Mammary epithelial cell (primary cell): ENCODE measurements around the gene ENKD1.

Source experiments
- EZH2 ChIP-seq: IDR thresholded peaks from 2 replicates; pipeline ENCODE4 v1.6.1; 2012; ENCODE audit warnings: low read length, inconsistent platforms, borderline replicate concordance
- TF ChIP-seq, protein P1 (sequence below), 2 donors: IDR thresholded peaks in 1 of 2; conservative IDR thresholded peaks in 1 of 2; 2 replicates each; pipeline ENCODE4 v1.5.1; 2011 to 2012; ENCODE audit warnings: inconsistent platforms in 2 of 2, low read length in 2 of 2, mild to moderate bottlenecking in 2 of 2, control low read depth in 1 of 2, low read depth in 1 of 2; ENCODE audit not compliant: insufficient read depth in 1 of 2; ENCODE audit errors: extremely low read depth in 1 of 2

DNA sequence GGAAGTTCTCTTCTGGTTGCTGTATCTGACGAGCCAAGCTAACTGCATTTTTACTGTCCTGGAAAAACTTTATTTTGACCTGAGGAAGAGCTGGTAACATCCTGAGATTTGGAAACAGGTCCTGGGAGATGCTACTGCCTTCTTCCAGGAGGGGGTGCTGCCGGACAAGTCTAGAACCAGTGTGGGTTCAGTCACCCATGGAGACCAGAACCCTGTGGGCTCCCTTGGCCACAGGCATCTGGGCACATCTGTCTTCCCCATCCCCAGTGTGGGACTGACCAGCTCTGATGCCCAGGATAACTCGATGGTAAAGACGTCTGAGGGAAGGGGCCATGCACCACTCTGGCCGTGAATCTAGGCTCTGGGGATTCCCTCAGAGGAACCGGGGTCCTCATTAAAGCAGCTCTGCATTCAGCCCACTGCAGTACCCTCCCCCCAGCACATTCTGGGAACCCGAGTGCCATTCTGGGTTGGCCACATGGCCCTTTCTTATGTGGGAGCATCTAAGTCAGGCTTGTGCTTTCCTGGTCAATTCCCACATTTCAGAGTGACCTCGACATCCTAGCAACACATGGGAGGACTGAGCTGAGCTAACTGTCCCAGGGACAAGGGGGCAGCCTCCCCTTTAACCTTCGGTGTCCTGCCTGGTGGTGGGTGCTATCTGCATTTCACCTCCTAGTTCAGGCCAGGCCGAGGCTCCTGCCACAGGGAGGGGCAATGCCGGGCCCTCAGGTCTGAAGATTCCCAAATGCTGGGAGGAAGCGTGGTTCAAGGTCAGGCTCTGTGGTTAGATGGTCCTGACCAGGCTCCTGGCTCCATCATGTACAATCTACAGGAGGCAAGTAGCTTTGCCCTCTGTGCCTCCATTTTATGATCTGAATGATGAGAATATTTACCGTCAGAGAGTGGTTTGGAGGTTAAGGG, 6.5 kb upstream of the ENKD1 start:
- TF ChIP-seq, protein P1, sequence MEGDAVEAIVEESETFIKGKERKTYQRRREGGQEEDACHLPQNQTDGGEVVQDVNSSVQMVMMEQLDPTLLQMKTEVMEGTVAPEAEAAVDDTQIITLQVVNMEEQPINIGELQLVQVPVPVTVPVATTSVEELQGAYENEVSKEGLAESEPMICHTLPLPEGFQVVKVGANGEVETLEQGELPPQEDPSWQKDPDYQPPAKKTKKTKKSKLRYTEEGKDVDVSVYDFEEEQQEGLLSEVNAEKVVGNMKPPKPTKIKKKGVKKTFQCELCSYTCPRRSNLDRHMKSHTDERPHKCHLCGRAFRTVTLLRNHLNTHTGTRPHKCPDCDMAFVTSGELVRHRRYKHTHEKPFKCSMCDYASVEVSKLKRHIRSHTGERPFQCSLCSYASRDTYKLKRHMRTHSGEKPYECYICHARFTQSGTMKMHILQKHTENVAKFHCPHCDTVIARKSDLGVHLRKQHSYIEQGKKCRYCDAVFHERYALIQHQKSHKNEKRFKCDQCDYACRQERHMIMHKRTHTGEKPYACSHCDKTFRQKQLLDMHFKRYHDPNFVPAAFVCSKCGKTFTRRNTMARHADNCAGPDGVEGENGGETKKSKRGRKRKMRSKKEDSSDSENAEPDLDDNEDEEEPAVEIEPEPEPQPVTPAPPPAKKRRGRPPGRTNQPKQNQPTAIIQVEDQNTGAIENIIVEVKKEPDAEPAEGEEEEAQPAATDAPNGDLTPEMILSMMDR (conservative IDR thresholded peaks at IDR 0.05 in 1 of 2, IDR thresholded peaks at IDR 0.05 in 1 of 2; ENCODE audit: extremely low read depth in 1 of 2, insufficient read depth in 1 of 2, low read depth in 1 of 2, low read length in 2 of 2), result peak; percentile 79 to 83
- no peak for TF ChIP-seq EZH2
